BJ (cell line): ENCODE measurements around the gene FZR1. TPM values are rescaled to one million over a fixed set of nuclear protein-coding genes. Genes with fewer than 3 reads are reported as not detected.

Experiments
- CTCF ChIA-PET: fragments of 350-600 bp; formaldehyde crosslinking; extraction: SDS; loops from one replicate; lab custom pipeline; 2021; ENCODE audit warnings: antibody characterized with exemption, inconsistent platforms; lab: Yijun Ruan, JAX
- POLR2A ChIA-PET: fragments of 300-600 bp; sonication (Branson Sonifier 250); formaldehyde crosslinking; extraction: SDS; loops from one replicate; lab custom pipeline; 2021; ENCODE audit warnings: antibody characterized with exemption; lab: Charles Lee
- DNase-seq: peaks from one replicate; pipeline ENCODE4 v3.0.0-alpha.2; 2011; ENCODE audit warnings: low read depth
- H3K27me3 ChIP-seq: 2 replicates; pipeline ENCODE4 v1.6.0; 2011; ENCODE audit warnings: low read length; ENCODE audit not compliant: control insufficient read depth, insufficient read depth
- H3K36me3 ChIP-seq: 2 replicates; pipeline ENCODE4 v1.5.1; 2011; ENCODE audit warnings: low read length; ENCODE audit not compliant: control insufficient read depth, insufficient read depth
- H3K4me3 ChIP-seq: 2 replicates; pipeline ENCODE4 v1.5.1; 2011; ENCODE audit warnings: low read depth, mild to moderate bottlenecking, control low read depth, low read length
- CTCF ChIP-seq: IDR thresholded peaks from 2 replicates; pipeline ENCODE4 v1.5.1; 2011; ENCODE audit warnings: low read depth, mild to moderate bottlenecking, control low read depth, inconsistent platforms, low read length, moderate library complexity; ENCODE audit not compliant: insufficient read depth
- polyA plus RNA-seq: library from polyadenylated mRNA; depleted of rRNA; stranded (reverse); fragments of >200 nt; gene quantifications from 2 replicates; pipeline ENCODE4 v1.2.3, GENCODE V29; 2011

Gene FZR1
- polyA plus RNA-seq, 1 experiment = 52.3 TPM

- no peak for TF ChIP-seq CTCF
- CTCF ChIA-PET = interaction anchor here (1.5 kb wide), 1 partner anchor 10 kb away, joined by 3 read pairs; no protein-coding TSS in a partner anchor
- no peak for DNase-seq
- Histone ChIP-seq H3K4me3 (no peak overlapping the region), H3K27me3 (no peaks in the 10 kb centered on the region), H3K36me3 (peaks cover 46% of the 10 kb centered on the region)
- POLR2A ChIA-PET = no interaction called here
Observed at GRCh38 chr19:3534375-3535234, 28.5 kb downstream of the FZR1 start.

- ChIA-PET POLR2A (no interaction called here), CTCF (interaction anchor here (1.5 kb wide), 1 partner anchor 10 kb away, joined by 3 read pairs; no protein-coding TSS in a partner anchor)
- DNase-seq = no peak
- TF ChIP-seq CTCF = no peak
- no peaks in the 10 kb centered on the region for H3K27me3 ChIP-seq
- H3K4me3 ChIP-seq = no peak overlapping the region
- H3K36me3 ChIP-seq = peaks cover 46% of the 10 kb centered on the region
Observed at GRCh38 chr19:3535235-3535535, 29.1 kb downstream of the FZR1 start.

GRCh38 chr19:3535563-3535965 is 29.5 kb downstream of the FZR1 start:
- ChIA-PET CTCF (no interaction called here), POLR2A (no interaction called here)

GRCh38 chr19:3535981-3536380 is 29.9 kb downstream of the FZR1 start:
- Histone ChIP-seq H3K27me3 (no peaks in the 10 kb centered on the region), H3K4me3 (no peak overlapping the region), H3K36me3 (peaks cover 46% of the 10 kb centered on the region)
- no peak for TF ChIP-seq CTCF
- ChIA-PET POLR2A (no interaction called here), CTCF (interaction anchor here (1.7 kb wide), 1 partner anchor 9 kb away, joined by 8 read pairs; no protein-coding TSS in a partner anchor)
- DNase-seq = no peak

More at GRCh38 chr19:3535563-3535965, 29.5 kb downstream of the FZR1 start:
- peaks cover 46% of the 10 kb centered on the region for H3K36me3 ChIP-seq
- H3K4me3 ChIP-seq = no peak overlapping the region
- DNase-seq = no peak
- no peaks in the 10 kb centered on the region for H3K27me3 ChIP-seq
- no peak for TF ChIP-seq CTCF

GRCh38 chr19:3536429-3537100 is 30.5 kb downstream of the FZR1 start:
- DNase-seq = no peak
- H3K36me3 ChIP-seq = peaks cover 41% of the 10 kb centered on the region
- ChIA-PET CTCF (interaction anchor here (1.7 kb wide), 1 partner anchor 9 kb away, joined by 8 read pairs; no protein-coding TSS in a partner anchor), POLR2A (no interaction called here)
- H3K27me3 ChIP-seq = no peaks in the 10 kb centered on the region
- no peak for TF ChIP-seq CTCF
- H3K4me3 ChIP-seq = no peak overlapping the region
